ENCODE results near the gene SPON1.
"Not testable (repeated sequence)": the region's sequence is repeated elsewhere in the genome, so short reads cannot be mapped to it uniquely, and the experiment has no call there.

Gene SPON1

GRCh38 chr11:14082338-14082737 is 119.8 kb downstream of the SPON1 start:
- DNase-seq (ENCODE audit: low spot score): no peak

GRCh38 chr11:14088861-14089260 is 126.3 kb downstream of the SPON1 start:
- not testable (repeated sequence) for DNase-seq (ENCODE audit: low spot score)

GRCh38 chr11:14089690-14090462 is 127.4 kb downstream of the SPON1 start:
- no peak for DNase-seq (ENCODE audit: low spot score)

GRCh38 chr11:14090631-14091030 is 128.1 kb downstream of the SPON1 start:
- not testable (repeated sequence) for DNase-seq (ENCODE audit: low spot score)

GRCh38 chr11:14093065-14093464 is 130.5 kb downstream of the SPON1 start:
- DNase-seq (ENCODE audit: low spot score): no peak

GRCh38 chr11:14094481-14095037 is 132.0 kb downstream of the SPON1 start:
- no peak for DNase-seq (ENCODE audit: low spot score)

- DNase-seq (ENCODE audit: low spot score): no peak
Measured at GRCh38 chr11:14095882-14096281, 133.4 kb downstream of the SPON1 start.

GRCh38 chr11:14096606-14097005 is 134.1 kb downstream of the SPON1 start:
- no peak for DNase-seq (ENCODE audit: low spot score)

- DNase-seq (ENCODE audit: low spot score): no peak
Measured at GRCh38 chr11:14101388-14101787, 138.9 kb downstream of the SPON1 start.

- no peak for DNase-seq (ENCODE audit: low spot score)
Measured at GRCh38 chr11:14102766-14103165, 140.2 kb downstream of the SPON1 start.

GRCh38 chr11:14105446-14105845 is 142.9 kb downstream of the SPON1 start:
- no peak for DNase-seq (ENCODE audit: low spot score)

- no peak for DNase-seq (ENCODE audit: low spot score)
Measured at GRCh38 chr11:14106303-14107049, 144.0 kb downstream of the SPON1 start.

- no peak for DNase-seq (ENCODE audit: low spot score)
Measured at GRCh38 chr11:14107050-14107430, 144.5 kb downstream of the SPON1 start.

- DNase-seq (ENCODE audit: low spot score): no peak
Measured at GRCh38 chr11:14109742-14110141, 147.2 kb downstream of the SPON1 start.

- DNase-seq (ENCODE audit: low spot score): no peak
Measured at GRCh38 chr11:14110629-14111028, 148.1 kb downstream of the SPON1 start.

- no peak for DNase-seq (ENCODE audit: low spot score)
Measured at GRCh38 chr11:14111496-14111895, 149.0 kb downstream of the SPON1 start.

GRCh38 chr11:14112721-14113120 is 150.2 kb downstream of the SPON1 start:
- no peak for DNase-seq (ENCODE audit: low spot score)

- DNase-seq (ENCODE audit: low spot score): no peak
Measured at GRCh38 chr11:14114269-14114668, 151.7 kb downstream of the SPON1 start.

GRCh38 chr11:14114786-14115185 is 152.3 kb downstream of the SPON1 start:
- DNase-seq (ENCODE audit: low spot score): no peak

GRCh38 chr11:14117632-14118031 is 155.1 kb downstream of the SPON1 start:
- DNase-seq (ENCODE audit: low spot score): no peak

- DNase-seq (ENCODE audit: low spot score): no peak
Measured at GRCh38 chr11:14118072-14118471, 155.5 kb downstream of the SPON1 start.

GRCh38 chr11:14119357-14119756 is 156.8 kb downstream of the SPON1 start:
- no peak for DNase-seq (ENCODE audit: low spot score)

GRCh38 chr11:14124350-14124749 is 161.8 kb downstream of the SPON1 start:
- no peak for DNase-seq (ENCODE audit: low spot score)
